WERI-Rb-1 (cell line): ENCODE data around the gene TTC9C.

Experiments used
- DNase-seq: peaks from one replicate; pipeline ENCODE4 v3.0.0-alpha.2; 2020
- H3K27ac ChIP-seq: fragments of 250-450 bp; sonication (Bioruptor Pico); 2 replicates; pipeline ENCODE4 v1.5.1; 2020; ENCODE audit warnings: mild to moderate bottlenecking, moderate library complexity
- H3K27me3 ChIP-seq: fragments of 250-450 bp; sonication (Bioruptor Pico); 2 replicates; pipeline ENCODE4 v1.5.1; 2021; ENCODE audit warnings: mild to moderate bottlenecking, low read depth, moderate library complexity; ENCODE audit not compliant: insufficient read depth, severe bottlenecking
- H3K36me3 ChIP-seq: fragments of 250-450 bp; sonication (Bioruptor Pico); 2 replicates; pipeline ENCODE4 v1.5.1; 2020; ENCODE audit warnings: mild to moderate bottlenecking, moderate library complexity
- H3K4me3 ChIP-seq: 2 replicates; pipeline ENCODE4 v1.5.1; 2011; ENCODE audit warnings: low read depth, mild to moderate bottlenecking, control low read depth, low read length
- H3K9me3 ChIP-seq: fragments of 250-450 bp; sonication (Bioruptor Pico); 2 replicates; pipeline ENCODE4 v1.5.1; 2021; ENCODE audit warnings: mild to moderate bottlenecking, moderate library complexity; ENCODE audit not compliant: severe bottlenecking
- CTCF ChIP-seq: IDR thresholded peaks from 2 replicates; pipeline ENCODE4 v1.5.1; 2011; ENCODE audit warnings: low read depth, mild to moderate bottlenecking, control low read depth, inconsistent platforms, low read length

The TTC9C gene

DNA sequence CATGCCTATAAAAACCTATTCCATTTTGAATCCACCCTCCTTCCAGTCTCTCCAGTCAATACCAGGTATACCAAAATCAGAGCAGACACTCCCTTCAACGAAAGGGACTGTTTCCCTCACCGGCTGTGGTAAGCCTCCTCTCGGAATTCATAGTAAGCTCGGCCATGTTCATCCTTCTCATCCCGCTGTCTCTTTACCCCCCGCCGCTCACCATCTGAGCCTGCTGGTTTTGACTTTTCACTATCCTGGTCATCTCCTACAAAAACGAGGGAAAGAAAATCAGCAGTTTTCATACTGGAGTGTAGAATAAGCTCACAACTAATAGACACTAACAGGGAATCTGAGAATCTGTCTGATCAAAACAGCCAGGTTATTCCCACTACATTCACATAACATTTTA lies 4.1 kb upstream of the TTC9C start:
- no peaks in the 10 kb centered on the region for H3K9me3 ChIP-seq
- peaks cover 75% of the 10 kb centered on the region for H3K36me3 ChIP-seq
- DNase-seq, result no peak
- no peaks in the 10 kb centered on the region for H3K27me3 ChIP-seq
- no peak overlapping the region; the same call in 1 of the 2 replicates for H3K27ac ChIP-seq
- TF ChIP-seq CTCF, result no peak
- no peak overlapping the region; the same call in 1 of the 2 replicates for H3K4me3 ChIP-seq

- Histone ChIP-seq H3K4me3 (peak overlapping the region; percentile 92), H3K9me3 (no peaks in the 10 kb centered on the region), H3K36me3 (peaks cover 69% of the 10 kb centered on the region), H3K27ac (peak overlapping the region; percentile 99), H3K27me3 (no peaks in the 10 kb centered on the region)
- DNase-seq, result no peak
- no peak for TF ChIP-seq CTCF
Measured at GRCh38 chr11:62725646-62726045, 2.6 kb upstream of the TTC9C start.

- H3K9me3 ChIP-seq, result no peaks in the 10 kb centered on the region
- DNase-seq, result no peak
- H3K27me3 ChIP-seq, result no peaks in the 10 kb centered on the region
- H3K4me3 ChIP-seq, result peak overlapping the region; percentile 92
- peaks cover 68% of the 10 kb centered on the region for H3K36me3 ChIP-seq
- no peak for TF ChIP-seq CTCF
- peak overlapping the region; percentile 99 for H3K27ac ChIP-seq
Measured at GRCh38 chr11:62726156-62726914, 2.0 kb upstream of the TTC9C start.

GRCh38 chr11:62726915-62727164 lies 1.4 kb upstream of the TTC9C start:
- Histone ChIP-seq H3K36me3 (peaks cover 64% of the 10 kb centered on the region), H3K4me3 (peak overlapping the region; percentile 92), H3K27me3 (no peaks in the 10 kb centered on the region), H3K9me3 (no peaks in the 10 kb centered on the region), H3K27ac (peak overlapping the region; percentile 99)
- no peak for DNase-seq
- TF ChIP-seq CTCF, result no peak

DNA sequence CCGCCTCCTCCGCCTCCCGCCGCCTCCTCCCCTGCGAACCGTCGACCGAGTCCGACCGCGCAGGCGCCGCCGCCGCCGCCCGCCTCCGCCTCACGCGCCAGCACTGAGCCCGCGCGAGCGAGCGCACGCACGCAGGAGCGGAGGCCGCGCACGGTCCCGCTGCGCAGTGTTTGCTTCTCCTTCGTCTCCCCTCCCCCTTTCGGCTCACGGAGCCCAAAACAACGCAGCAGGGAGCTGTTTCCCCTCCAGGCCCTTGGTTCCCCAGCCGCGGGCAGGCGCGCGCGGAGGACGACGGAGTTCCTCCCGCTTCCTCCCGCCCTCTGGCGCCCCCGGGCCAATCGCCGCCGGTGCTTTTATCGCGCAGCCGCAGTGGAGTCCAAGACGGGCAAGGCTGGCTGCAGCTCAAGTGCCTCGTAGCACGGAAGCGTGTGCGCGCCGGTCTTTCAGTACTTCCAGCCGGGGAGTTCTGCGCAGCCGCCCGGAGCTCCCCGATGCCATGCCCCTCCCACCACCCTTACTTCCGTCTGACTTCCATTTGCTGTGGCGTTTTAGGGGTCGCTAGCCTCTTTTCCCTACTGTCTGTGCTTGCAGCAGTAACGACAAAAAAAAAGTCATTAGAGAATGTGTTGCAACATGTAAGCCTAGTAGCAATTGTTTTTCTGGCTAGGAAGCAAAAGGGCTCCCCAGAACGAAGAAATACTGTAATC lies 968 bp upstream of the TTC9C start, which contains the start of gene HNRNPUL2:
Gene HNRNPUL2 (minus strand): TSS at position 293 of the 707 bp plus-strand sequence. CDS start 301 bp downstream, outside the sequence.
- H3K27ac ChIP-seq, result peak within 1 kb of the TSS; percentile 99
- peaks cover 61% of the 10 kb centered on the region for H3K36me3 ChIP-seq
- H3K27me3 ChIP-seq, result no peaks in the 10 kb centered on the region
- H3K4me3 ChIP-seq, result peak within 1 kb of the TSS; percentile 92
- H3K9me3 ChIP-seq, result no peaks in the 10 kb centered on the region
- peak; percentile 98 for DNase-seq
- TF ChIP-seq CTCF, result 0 out of 2 replicates have a peak, but pooled peaks have one; percentile 2
